Right atrium auricular region (tissue), 2 donors: ENCODE results near the gene CD74. TPM values are rescaled to one million over a fixed set of nuclear protein-coding genes. Genes with fewer than 3 reads are reported as not detected.

Source experiments
- DNase-seq: peaks from one replicate; pipeline ENCODE4 v3.0.0-alpha.2; 2019; ENCODE audit warnings: low spot score
- H3K27ac ChIP-seq, 2 donors: fragments of 200-600 bp; sonication (generic); 1 replicate in 1 of 2; 2 replicates in 1 of 2; pipeline ENCODE4 v1.5.1; 2016 to 2019
- H3K27me3 ChIP-seq, 2 donors: fragments of 200-600 bp; sonication (generic); one replicate each; pipeline versions ENCODE4 v1.5.1 to v1.6.0; 2017 to 2019
- H3K36me3 ChIP-seq: fragments of 200-600 bp; sonication (generic); one replicate; pipeline ENCODE4 v1.5.1; 2016
- H3K4me1 ChIP-seq, 2 donors: fragments of 200-600 bp; sonication (generic); one replicate each; pipeline versions ENCODE4 v1.5.1 to v1.6.0; 2017 to 2019
- H3K4me3 ChIP-seq, 2 donors: fragments of 200-600 bp; sonication (generic); 1 replicate in 1 of 2; 2 replicates in 1 of 2; pipeline ENCODE4 v1.5.1; 2017 to 2019; ENCODE audit warnings: mild to moderate bottlenecking in 1 of 2, moderate library complexity in 1 of 2
- H3K9me3 ChIP-seq, 2 donors: fragments of 200-600 bp; sonication (generic); one replicate each; pipeline ENCODE4 v1.5.1; 2019
- total RNA-seq, 2 donors: library from RNA; depleted of rRNA; stranded (reverse); fragments of >200 nt; gene quantifications; one replicate each; pipeline ENCODE4 v1.1.0, GENCODE V29; 2016
- TF ChIP-seq, protein P1 (sequence below), 2 donors: fragments of 200-600 bp; sonication (generic); IDR thresholded peaks; one replicate each; pipeline ENCODE4 v1.5.1; 2019; ENCODE audit warnings: antibody characterized with exemption in 2 of 2

The CD74 gene
- total RNA-seq, 2 donors from 2014 or later, result 268 to 424 TPM

- TF ChIP-seq, protein P1, sequence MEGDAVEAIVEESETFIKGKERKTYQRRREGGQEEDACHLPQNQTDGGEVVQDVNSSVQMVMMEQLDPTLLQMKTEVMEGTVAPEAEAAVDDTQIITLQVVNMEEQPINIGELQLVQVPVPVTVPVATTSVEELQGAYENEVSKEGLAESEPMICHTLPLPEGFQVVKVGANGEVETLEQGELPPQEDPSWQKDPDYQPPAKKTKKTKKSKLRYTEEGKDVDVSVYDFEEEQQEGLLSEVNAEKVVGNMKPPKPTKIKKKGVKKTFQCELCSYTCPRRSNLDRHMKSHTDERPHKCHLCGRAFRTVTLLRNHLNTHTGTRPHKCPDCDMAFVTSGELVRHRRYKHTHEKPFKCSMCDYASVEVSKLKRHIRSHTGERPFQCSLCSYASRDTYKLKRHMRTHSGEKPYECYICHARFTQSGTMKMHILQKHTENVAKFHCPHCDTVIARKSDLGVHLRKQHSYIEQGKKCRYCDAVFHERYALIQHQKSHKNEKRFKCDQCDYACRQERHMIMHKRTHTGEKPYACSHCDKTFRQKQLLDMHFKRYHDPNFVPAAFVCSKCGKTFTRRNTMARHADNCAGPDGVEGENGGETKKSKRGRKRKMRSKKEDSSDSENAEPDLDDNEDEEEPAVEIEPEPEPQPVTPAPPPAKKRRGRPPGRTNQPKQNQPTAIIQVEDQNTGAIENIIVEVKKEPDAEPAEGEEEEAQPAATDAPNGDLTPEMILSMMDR (IDR thresholded peaks at IDR 0.05), result no peak
- no peaks in the 10 kb centered on the region for H3K27me3 ChIP-seq
- no peak for DNase-seq
- no peaks in the 10 kb centered on the region for H3K9me3 ChIP-seq
- H3K36me3 ChIP-seq, result peaks cover 78% of the 10 kb centered on the region
- H3K4me1 ChIP-seq, result peaks cover 0 to 10% of the 10 kb centered on the region in 2 donors
- H3K4me3 ChIP-seq, result no peak overlapping the region
- no peak overlapping the region for H3K27ac ChIP-seq
Observed at GRCh38 chr5:150397146-150397781, 15.4 kb downstream of the CD74 start.

GRCh38 chr5:150396267-150396666, 16.4 kb downstream of the CD74 start:
- Histone ChIP-seq H3K4me3 (no peak overlapping the region), H3K27me3 (no peaks in the 10 kb centered on the region), H3K36me3 (peaks cover 83% of the 10 kb centered on the region), H3K9me3 (no peaks in the 10 kb centered on the region), H3K27ac (no peak overlapping the region), H3K4me1 (peaks cover 0 to 5% of the 10 kb centered on the region in 2 donors)
- TF ChIP-seq, protein P1 (IDR thresholded peaks at IDR 0.05), result no peak
- no peak for DNase-seq

DNA sequence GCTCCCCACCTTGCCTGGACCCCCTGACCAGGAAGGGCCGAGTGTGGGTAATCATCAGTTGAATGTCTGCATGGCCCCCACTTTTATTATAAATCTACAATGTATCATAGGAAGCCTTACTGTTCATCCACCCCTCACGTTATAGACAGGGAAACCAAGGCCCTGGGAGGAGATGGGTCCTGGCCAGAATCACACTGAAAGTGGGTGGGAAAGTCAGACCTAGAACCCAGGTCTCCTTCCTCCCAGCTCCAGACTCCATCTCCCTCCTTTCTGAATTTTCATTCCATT, 17.1 kb downstream of the CD74 start:
- TF ChIP-seq, protein P1 (IDR thresholded peaks at IDR 0.05), result no peak
- Histone ChIP-seq H3K36me3 (peaks cover 83% of the 10 kb centered on the region), H3K4me1 (no peaks in the 10 kb centered on the region)

DNA sequence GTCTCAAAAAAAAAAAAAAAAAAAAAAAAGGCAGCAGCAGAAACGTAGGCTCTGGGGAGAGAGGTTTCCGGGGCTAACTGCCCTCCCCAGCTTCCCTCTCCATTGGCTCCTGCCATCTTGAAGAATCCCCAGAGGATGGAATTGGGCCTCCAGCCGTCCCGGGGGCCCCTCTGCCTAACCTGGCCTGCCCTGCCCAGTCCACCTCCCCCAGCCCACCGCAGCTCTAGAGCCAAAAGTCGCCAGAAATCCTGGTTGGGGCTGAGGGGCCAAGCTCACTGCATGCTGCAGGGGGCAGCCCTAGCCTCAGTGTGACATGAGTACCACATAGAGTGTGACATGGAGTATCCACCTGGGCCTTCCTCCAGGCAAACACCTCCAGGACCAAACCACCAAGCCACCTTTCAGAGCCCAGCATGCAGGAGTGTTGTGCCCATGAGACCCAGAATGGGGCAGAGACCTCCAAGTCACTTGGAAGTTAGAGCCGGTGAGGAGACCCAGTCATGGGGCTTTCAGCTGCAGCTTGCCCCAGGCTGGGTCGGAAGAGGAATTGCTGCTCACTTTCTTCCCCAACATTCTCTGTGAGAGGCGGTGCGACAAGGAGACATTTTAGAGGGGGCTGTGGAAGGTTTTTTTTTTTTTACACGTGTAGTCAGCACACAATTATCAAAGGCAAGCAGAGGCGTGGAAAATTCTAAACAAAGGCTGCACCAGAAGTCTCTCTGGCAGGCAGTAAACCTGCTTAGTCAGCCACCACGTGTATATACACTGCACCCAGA, 17.6 kb downstream of the CD74 start:
- Histone ChIP-seq H3K27me3 (no peaks in the 10 kb centered on the region), H3K27ac (no peak overlapping the region), H3K4me3 (no peak overlapping the region), H3K4me1 (no peaks in the 10 kb centered on the region), H3K36me3 (peaks cover 83% of the 10 kb centered on the region), H3K9me3 (no peaks in the 10 kb centered on the region)
- DNase-seq, result no peak
- TF ChIP-seq, protein P1 (IDR thresholded peaks at IDR 0.05), result no peak

More for the DNA sequence above, 17.1 kb downstream of the CD74 start:
- Histone ChIP-seq H3K9me3 (no peaks in the 10 kb centered on the region), H3K27ac (no peak overlapping the region), H3K27me3 (no peaks in the 10 kb centered on the region), H3K4me3 (no peak overlapping the region)
- DNase-seq, result no peak

DNA sequence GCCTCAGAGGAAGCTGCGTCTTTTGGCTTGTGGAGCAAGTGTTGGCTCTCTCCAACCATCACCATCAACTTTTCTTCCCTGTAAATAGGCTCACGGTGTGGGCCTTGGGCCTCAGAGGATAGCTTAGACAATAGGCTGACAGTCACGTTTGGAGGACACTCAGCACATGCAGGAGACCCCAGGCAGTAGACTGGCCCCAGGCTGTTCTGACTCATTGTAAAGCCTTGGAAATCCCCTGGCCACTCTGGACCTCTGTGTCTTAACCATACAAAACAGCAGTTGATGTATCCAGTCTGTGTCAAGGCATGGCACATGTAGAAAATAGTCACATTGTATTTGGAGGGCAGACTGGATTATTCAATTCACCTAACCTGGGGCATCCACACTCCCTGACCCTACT, 18.6 kb downstream of the CD74 start:
- TF ChIP-seq, protein P1 (IDR thresholded peaks at IDR 0.05), result no peak
- H3K4me1 ChIP-seq, result no peaks in the 10 kb centered on the region

More for the DNA sequence above, 18.6 kb downstream of the CD74 start:
- DNase-seq, result no peak
- Histone ChIP-seq H3K9me3 (no peaks in the 10 kb centered on the region), H3K4me3 (no peak overlapping the region), H3K27ac (no peak overlapping the region), H3K36me3 (peaks cover 90% of the 10 kb centered on the region), H3K27me3 (no peaks in the 10 kb centered on the region)
